Stimulated activated CD4-positive, alpha-beta T cell treated with anti-CD3 and anti-CD28 coated beads, TNF-alpha, amount 100 ng/mL, for 48 hours (primary cell): ENCODE measurements around the gene CNPY1.
A peak's percentile ranks its signal among the peaks of the same experiment; 100 is the strongest.
"Not testable (repeated sequence)": the region's sequence is repeated elsewhere in the genome, so short reads cannot be mapped to it uniquely, and the experiment has no call there.

Experiments used
- DNase-seq, 3 donors: peaks; one replicate each; pipeline ENCODE4 v3.0.0-alpha.2; 2020; ENCODE audit warnings: low read depth in 3 of 3

Gene CNPY1

GRCh38 chr7:155546449-155546848, at the start of gene CNPY1:
CNPY1 (minus strand) TSS chr7:155546559; CDS start chr7:155545929, 630 bp downstream.
- not testable (repeated sequence) for DNase-seq

DNA sequence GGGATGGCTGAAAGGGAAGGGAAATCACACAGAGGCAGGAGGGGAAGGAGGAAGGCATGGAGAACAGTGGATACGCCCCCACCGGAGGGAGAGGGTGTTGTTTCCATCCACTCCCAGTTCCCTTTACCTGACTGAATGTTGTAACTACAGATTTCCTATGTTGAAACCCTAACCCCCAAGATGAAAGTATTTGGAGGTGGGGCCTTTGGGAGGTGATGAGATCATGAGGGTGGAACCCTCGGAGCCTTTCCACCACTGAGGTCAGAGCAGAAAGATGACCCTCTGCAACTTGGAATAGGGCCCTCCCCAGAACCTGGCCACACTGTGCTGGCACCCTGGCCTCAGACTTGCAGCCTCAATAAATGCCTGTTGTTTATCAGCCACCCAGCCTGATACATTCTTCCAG, 48.6 kb upstream of the CNPY1 start:
- no peak for DNase-seq

DNA sequence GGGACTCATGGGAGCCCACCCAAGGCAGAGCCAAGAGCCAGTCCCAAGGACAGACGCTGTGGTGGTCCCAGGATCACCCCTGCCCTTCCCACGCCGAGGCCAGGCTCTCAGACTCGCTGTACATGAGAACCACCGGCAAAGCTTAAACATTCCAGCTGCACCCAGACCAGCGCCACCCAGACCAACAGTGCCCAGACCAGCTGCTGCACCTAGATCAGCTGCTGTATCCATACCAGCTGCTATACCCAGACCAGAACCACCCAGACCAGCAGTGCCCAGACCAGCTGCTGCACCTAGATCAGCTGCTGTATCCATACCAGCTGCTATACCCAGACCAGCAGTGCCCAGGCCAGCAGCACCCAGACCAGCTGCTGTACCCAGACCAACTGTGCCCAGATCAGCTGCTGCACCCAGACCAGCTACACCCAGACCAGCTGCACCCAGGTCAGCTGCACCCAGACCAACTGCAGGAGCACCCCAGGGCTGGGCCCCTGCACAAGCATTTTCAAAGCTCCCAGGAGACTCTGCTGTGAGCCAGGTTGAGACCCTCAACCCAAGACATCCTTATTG, 47.9 kb upstream of the CNPY1 start:
- DNase-seq = no peak

DNA sequence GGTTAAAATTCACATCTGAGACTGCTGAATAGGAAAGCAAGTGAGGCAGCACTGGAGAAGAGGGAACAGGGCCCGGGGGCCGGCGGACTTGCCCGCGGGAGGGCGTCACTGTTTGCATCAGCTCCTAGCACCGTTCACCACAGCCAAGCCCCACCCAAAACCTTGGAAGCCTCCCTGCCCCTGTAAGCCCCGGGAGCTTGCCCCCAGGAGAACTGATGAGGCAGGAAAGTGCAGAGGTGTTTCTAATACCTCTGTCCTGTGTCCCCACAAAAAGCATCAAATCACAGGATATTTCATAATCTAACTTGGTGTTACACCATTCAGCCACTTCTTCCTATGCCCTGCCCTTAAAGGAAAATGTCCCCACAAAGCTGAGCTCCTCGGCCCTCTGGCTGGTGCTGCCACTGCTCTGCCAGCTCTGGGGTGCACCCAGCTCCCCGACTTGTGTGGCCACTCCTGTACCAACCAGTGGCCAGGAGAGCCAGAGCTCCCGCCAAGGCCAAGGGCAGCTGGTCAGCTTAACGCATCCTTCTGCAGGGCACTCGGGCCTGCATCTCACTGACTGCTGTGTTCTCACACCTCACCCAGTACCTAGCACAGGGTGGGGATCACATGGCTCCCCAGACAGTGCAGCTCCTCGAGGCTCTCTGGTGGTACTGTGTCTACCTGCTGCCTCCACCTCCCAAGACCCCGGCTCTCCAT, 47.3 kb upstream of the CNPY1 start:
- DNase-seq = no peak

GRCh38 chr7:155591055-155591775, 44.9 kb upstream of the CNPY1 start:
- DNase-seq = no peak

- no peak for DNase-seq
Observed at GRCh38 chr7:155590215-155591018, 44.1 kb upstream of the CNPY1 start.

DNA sequence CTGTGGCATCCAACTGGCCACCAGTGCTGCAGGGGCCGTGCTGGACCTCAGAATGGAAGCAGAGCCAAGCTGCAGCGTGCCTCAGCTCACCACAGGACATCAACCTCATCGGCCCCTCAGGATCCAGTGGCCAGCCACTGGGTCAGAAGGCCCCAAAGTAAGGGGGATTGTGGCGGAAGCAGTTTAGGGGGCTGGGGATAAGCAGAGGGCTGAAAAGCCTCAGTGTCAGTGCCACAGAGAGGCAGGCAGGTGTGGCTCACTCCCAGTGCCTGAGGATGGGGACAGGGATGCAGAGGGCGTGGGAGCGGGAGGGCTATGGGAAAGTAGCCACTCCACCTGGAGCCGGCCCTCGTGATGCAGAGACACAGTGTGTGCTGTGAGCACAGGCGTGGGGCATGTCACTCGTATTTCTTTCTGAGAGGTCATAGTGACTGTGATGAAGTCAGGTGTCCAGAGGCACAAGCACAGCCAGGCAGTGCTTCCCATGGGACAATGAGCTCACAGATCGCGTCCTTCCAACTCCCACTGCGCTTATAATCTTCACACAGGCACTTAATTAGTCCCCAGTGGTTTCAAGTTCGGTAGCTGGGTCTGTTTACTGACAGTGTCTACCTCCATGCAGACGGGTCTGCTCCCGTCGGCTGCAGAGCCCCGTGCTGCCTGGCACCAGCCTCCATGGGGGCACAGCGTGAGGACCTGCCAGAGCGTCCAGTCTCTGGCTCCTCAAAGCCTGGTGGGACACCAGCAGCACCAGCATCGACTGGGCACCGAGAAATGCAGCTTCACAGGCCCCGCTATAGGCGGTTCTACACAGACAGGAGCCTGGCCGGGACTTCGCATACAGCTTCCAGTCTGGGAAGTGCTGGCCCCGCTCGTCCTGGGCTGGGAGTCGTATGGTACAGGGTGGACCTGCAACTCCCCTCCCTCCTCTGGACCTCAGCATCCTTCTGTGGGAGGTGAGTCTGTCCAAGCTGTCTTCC, 42.9 kb upstream of the CNPY1 start:
- DNase-seq = no peak

DNA sequence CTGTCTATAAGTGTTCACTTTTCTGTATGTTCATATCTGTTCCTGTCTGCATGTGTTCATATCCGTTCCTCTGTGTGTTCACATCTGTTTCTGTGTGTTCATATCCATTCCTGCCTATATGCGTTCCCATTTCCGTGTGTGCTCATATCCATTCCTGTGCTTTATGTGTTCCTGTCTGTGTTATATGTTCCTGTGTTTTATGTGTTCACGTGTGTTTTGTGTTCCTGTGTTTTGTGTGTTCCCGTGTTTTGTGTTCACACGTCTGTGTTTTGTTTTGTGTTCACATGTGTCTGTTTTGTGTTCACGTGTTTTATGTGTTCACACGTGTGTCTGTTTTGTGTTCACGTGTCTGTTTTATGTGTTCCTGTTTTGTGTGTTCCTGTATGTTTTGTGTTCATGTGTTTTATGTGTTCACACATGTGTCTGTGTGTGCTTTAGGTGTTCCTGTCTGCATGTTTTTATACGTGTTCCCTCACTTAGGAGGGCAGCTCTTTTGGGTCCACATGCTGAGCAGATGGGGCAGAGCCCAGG, 42.2 kb upstream of the CNPY1 start:
- DNase-seq = no peak

DNA sequence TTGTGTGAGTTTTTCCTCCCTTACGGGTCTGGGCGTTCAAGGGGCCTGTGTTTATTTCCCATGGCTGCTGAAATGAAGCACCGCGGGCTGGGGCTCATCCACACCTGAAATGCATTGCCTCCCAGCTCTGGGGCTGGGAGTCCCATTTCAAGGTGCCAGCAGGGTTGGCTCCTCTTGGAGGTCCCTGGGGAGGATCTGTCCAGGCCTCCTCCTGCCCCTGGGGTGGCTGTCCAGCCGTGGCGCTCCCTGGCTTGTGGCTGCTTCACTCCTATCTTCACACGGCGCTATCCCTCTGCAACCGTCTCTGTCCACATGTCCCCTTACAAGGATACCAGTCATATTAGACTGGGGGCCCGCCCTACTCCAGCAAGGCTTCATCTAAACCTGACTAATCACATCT, 41.1 kb upstream of the CNPY1 start:
- DNase-seq = no peak

- DNase-seq = no peak
Observed at GRCh38 chr7:155586843-155587440, 40.6 kb upstream of the CNPY1 start.

DNA sequence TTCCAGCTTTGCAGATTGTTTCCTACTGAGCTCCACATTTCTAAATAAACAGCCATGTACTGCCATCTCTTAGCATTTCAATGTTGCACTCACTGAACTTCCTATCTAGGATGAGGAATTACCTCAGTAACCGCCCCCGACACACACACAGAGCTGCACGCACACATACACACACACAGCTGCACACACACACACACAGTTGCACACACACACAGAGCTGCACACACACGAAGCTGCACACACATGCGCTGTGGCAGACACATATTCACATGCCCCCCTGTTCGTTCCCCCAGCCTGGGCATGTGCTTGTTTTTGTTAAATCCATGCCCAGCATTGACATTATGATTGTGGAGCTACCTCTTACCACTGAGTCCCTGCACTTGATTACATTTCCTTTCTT, 39.6 kb upstream of the CNPY1 start:
- no peak for DNase-seq

DNA sequence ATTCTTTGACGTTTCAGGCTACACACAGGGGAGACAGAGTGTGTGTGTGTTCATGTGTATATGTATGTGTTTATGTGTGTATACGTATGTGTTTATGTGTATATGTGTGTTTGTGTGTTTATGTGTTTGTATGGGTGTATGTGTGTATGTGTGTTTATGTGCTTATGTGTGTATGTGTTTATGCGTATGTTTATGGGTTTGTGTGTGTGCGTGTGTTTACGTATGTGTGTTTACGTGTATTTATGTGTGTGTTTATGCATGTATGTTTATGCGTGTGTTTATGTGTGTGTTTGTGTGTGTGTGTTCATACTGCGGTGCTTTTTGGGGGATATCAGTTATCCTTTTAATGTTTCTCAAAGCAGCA, 39.2 kb upstream of the CNPY1 start:
- no peak for DNase-seq

- DNase-seq = no peak
Observed at GRCh38 chr7:155584763-155585531, 38.6 kb upstream of the CNPY1 start.

GRCh38 chr7:155584261-155584660, 37.9 kb upstream of the CNPY1 start:
- DNase-seq = no peak

DNA sequence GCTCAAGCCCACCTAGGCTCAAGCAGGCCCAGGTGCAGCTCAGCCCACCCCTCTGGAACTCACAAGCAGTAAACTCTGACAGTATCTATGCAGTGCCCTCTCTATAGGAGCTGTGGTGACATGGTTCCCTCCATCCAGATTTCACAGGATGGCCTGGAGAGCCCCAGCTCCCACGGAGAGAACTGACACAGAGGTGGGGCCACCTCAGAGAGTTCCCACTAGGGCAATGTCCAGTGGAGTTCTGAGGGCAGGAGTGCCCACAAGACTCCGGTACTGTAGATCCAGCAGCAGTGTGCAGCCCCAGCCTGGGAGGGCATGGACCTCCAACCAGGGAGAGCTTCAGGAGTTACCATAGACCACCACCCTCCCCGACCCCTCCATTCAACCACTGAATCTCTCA, 37.3 kb upstream of the CNPY1 start:
- DNase-seq = no peak

DNA sequence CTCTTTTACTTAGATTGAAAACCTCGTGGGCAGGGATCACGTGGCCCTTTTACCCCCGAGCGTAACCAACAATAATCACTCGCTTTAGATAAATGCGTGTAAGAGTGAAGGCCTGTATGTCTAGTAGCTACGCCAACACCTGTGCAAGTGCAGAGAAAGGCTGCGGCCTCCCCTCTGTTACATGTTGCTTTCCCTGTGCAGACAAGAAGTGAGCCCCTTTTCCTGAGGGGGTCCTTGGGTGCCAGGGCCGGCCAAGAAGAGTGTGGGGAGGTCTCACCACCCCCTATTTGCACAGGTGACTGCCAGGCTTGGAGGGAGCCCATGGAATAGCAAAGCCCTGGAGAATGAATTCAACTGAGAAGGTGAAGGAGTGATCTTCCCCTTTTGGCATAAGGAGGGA, 35.6 kb upstream of the CNPY1 start:
- DNase-seq = no peak

DNA sequence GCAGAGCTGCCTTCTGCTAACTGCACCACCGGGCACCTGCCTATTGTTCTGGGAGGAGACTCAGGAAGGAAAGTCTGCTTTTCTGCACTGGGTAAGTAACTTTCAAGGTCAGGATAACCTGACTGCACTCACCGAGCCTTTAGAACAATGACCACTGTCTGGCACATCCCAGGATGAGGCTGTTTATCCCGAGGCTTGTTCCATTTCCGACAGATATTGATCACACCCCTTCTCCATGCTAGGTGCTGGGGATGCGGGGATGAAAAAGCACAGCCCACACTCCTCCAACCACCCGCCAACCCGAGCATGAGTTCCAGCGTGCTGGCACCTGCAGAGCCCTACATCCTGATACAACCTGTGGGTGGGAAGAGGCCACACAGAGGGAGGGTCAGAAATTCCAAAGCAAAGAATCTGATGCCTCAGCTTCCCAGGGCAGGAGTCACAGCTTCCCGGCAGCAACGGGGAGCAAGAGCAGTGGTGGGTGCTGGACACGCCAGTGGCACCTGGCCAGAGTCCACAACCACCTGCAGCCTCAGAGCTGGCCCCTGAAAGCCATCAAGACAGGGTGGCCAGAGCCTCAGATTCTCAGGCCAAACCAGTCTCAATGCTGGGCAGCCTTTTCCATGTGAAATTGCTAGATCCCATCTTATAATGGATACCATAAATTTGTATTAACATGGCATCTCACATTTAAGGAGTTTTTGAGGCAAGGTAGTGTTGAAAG, 34.9 kb upstream of the CNPY1 start:
- DNase-seq = no peak

DNA sequence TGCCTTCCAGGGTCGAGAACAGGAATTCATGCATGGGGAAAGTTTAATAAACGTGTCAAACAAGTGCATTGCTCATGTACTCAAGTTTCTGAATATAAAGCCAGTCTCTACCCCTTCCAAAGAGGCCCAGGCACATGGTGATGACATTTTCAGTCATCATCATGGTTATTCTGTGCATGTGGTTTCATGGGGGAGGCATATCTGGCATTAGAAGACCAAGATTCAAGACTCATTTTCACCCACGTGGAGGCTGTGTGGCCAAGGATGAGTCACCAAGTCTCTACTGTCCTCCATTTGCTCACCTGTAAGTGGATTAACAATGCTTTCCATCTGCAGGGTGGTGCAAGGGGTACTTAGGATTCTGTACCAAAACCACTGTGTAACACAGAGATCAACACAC, 34.0 kb upstream of the CNPY1 start:
- peak; percentile 19 to 59 (median 22) for DNase-seq

DNA sequence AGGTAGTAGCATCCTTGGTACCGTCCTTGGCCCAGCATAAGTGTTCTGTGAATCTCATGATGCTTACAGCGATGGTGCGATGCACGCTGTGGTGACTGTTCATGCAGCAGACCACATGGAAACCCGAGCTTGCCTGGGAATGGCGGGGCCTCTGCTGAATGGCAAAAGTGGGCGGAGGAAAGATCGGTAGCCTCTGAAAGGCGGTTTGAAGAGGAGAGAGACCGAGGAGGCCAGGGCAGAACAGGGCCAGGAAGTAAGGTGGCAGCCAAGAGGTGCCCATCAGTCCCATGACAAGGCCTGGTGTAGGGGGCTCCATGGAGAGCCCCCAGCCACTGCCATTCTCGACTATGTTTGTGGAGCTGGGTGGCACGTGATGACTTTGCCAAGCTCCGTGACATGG, 33.2 kb upstream of the CNPY1 start:
- no peak for DNase-seq
